ENCODE data around the gene HMOX2. TPM values are rescaled to one million over a fixed set of nuclear protein-coding genes. Genes with fewer than 3 reads are reported as not detected.

HMOX2 gene
- total and polyA plus RNA-seq, 2 donors (not counting 3 experiments of a cell fraction or from before 2014, with no cell fraction given) = 80.7 to 86.3 TPM

DNA sequence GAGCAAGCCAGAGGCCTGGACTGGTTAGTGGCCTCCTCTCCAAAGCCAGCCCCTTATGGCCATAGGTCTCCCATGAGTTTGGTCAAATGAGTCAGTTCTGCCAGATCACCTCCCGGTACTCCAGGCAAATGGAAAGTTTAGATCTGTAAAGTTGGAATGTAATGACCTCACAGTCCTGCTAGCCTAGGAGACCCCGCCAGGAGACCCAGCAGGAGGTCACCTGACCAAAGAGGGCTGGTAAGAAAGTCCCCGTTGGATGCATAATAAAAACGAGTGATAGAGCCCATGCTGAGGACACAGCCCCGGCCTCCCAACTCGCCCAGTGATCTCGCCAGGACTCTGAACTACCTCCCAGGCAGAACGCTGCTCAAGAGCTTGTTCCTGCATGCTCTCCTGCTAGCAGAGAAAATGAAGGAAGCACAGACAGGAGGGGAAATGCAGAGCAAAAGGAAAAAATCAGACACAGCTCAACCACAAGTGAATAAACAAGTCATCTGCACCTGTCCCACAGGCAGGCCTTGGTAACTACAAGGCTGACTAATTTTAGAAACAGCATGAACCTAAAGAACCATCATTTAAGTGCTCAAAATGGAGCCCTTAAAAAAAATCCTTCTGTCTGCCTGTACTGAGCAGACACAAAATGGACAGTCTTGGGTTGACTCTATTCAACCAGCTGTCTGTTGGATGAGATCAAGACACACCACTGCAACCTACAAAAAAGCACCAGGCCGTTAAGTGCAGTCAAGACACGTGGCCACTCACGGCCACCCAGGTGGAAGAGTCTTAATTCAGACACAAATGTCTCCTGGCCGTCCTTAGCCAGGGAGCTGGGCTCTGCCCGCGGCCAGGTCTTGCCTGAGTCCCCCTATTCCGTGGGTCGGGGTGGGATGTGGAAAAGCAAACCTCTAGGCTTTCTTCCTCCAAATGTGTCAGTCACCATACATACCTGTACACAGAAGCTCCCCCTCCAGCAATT lies 53.2 kb downstream of the HMOX2 start:
- no peaks in the 10 kb centered on the region for H3K79me2 ChIP-seq (ENCODE audit: control insufficient read depth, insufficient read depth, low read length)
- TF ChIP-seq MYC (IDR thresholded peaks at IDR 0.05; ENCODE audit: low read depth, low read length) = no peak
- no peak for TF ChIP-seq JUN (IDR thresholded peaks at IDR 0.05; ENCODE audit: borderline replicate concordance, insufficient read depth, insufficient read length, low read depth)
- no peak for TF ChIP-seq POLR2AphosphoS5 (IDR thresholded peaks at IDR 0.05; ENCODE audit: insufficient read depth, low read depth, low read length)
- no peak for TF ChIP-seq FOS (IDR thresholded peaks at IDR 0.05; ENCODE audit: borderline replicate concordance, insufficient read depth, low read length)
- no peak for TF ChIP-seq POLR2A (IDR thresholded peaks at IDR 0.05; ENCODE audit: low read depth, low read length)
- no peak for TF ChIP-seq GATA2 (IDR thresholded peaks at IDR 0.05; ENCODE audit: insufficient read depth, insufficient read length, low read depth, low read length)
- TF ChIP-seq, protein P1, sequence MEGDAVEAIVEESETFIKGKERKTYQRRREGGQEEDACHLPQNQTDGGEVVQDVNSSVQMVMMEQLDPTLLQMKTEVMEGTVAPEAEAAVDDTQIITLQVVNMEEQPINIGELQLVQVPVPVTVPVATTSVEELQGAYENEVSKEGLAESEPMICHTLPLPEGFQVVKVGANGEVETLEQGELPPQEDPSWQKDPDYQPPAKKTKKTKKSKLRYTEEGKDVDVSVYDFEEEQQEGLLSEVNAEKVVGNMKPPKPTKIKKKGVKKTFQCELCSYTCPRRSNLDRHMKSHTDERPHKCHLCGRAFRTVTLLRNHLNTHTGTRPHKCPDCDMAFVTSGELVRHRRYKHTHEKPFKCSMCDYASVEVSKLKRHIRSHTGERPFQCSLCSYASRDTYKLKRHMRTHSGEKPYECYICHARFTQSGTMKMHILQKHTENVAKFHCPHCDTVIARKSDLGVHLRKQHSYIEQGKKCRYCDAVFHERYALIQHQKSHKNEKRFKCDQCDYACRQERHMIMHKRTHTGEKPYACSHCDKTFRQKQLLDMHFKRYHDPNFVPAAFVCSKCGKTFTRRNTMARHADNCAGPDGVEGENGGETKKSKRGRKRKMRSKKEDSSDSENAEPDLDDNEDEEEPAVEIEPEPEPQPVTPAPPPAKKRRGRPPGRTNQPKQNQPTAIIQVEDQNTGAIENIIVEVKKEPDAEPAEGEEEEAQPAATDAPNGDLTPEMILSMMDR (IDR thresholded peaks at IDR 0.05; ENCODE audit: extremely low read depth in 1 of 2, insufficient read depth in 1 of 2, low read depth in 1 of 2, low read length in 2 of 2) = no peak
- TF ChIP-seq, protein P2, sequence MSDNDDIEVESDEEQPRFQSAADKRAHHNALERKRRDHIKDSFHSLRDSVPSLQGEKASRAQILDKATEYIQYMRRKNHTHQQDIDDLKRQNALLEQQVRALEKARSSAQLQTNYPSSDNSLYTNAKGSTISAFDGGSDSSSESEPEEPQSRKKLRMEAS (IDR thresholded peaks at IDR 0.05; ENCODE audit: insufficient read depth, insufficient read length) = no peak
- TF ChIP-seq EZH2 (IDR thresholded peaks at IDR 0.05; ENCODE audit: borderline replicate concordance, low read depth, low read length, severe bottlenecking) = no peak
- POLR2A ChIA-PET = no interaction called here
- H3K9me1 ChIP-seq (replicated peaks; ENCODE audit: control insufficient read depth, extremely low read depth, insufficient read depth, low read length) = no peaks in the 10 kb centered on the region
- H3K4me3 ChIP-seq (replicated peaks in 1 of 3; ENCODE audit: insufficient read depth in 1 of 3, low read depth in 1 of 3, low read length in 3 of 3) = no peak overlapping the region
- H3K27ac ChIP-seq (ENCODE audit: insufficient read depth, low read depth, low read length) = no peak overlapping the region
- intact Hi-C loops (cut with micrococcal nuclease) = no loop called here
- CTCF ChIA-PET = interaction anchor here (1.8 to 2.7 kb wide), 2 partner anchors 20 to 51 kb away, joined by 6 to 12 read pairs; no protein-coding TSS in a partner anchor
- BruUV-seq (replicated peaks) = no TSS peak
- H3K27me3 ChIP-seq (ENCODE audit: control insufficient read depth in 2 of 2, insufficient read depth in 2 of 2, low read length in 2 of 2) = no peaks in the 10 kb centered on the region
- H3K4me1 ChIP-seq (ENCODE audit: control insufficient read depth, extremely low read depth, insufficient read depth, low read length) = peaks cover 2% of the 10 kb centered on the region
- H2AFZ ChIP-seq (ENCODE audit: low read depth, low read length) = no peak overlapping the region
- DNase-seq (ENCODE audit: low read depth, low spot score) (peak; percentile 47), FAIRE-seq (no peak)
- H3K4me2 ChIP-seq (ENCODE audit: insufficient read depth, low read length) = no peak overlapping the region
- dilution Hi-C loops (cut with MboI; ENCODE audit: extremely low pct_ligation_motif_present, low sequenced_read_pairs) = no loop called here
- H3K9ac ChIP-seq (replicated peaks; ENCODE audit: extremely low read depth, insufficient read depth, low read length) = no peak overlapping the region
- no peaks in the 10 kb centered on the region for H4K20me1 ChIP-seq (replicated peaks; ENCODE audit: control insufficient read depth, extremely low read depth, insufficient read depth, low read length)
- H3K36me3 ChIP-seq (ENCODE audit: control insufficient read depth in 2 of 2, extremely low read depth in 1 of 2, insufficient read depth in 2 of 2, low read length in 2 of 2) = peaks cover 0 to 6% of the 10 kb centered on the region in 2 experiments
- H3K9me3 ChIP-seq (replicated peaks; ENCODE audit: control insufficient read depth, insufficient read depth, low read length) = no peaks in the 10 kb centered on the region

All from endothelial cell of umbilical vein (primary cell).